ENCODE data around the gene ZNF582. TPM values are rescaled to one million over a fixed set of nuclear protein-coding genes. Genes with fewer than 3 reads are reported as not detected.
"Not testable (repeated sequence)": the region's sequence is repeated elsewhere in the genome, so short reads cannot be mapped to it uniquely, and the experiment has no call there.

Gene ZNF582
- polyA plus RNA-seq, 1 of the 3 experiments (the other 2 are of a cell fraction) = 4.5 TPM

DNA sequence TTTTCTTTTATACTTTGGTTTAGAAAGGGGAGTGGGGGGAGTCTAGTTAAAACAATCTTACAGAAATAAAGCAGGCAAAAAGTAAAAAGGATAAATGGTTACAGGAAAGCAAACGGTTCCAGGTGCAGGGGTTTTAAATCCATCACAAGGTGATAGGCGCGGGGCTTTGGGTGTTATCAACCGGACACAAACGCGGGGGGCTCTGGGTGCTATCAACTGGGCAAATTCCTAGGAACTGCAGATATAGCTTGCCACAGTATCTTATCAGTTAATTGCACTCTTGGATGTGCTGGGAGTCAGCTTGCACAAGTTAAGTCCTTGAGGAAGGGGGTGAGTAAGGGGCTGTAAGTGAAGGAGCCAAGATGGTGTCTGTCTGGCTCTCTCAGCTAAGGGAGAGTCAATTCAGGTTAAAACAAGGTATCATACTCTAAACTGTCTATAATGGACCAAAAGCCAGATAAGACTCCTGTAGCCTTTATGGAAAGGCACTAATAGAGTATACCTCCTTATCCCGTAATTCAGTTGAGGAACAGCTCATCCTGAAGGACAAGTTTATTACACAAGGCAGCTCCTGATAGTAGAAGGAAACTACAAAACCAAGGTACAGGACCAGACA, 46.1 kb downstream of the ZNF582 start (continued):
- TF ChIP-seq TEAD4 (IDR thresholded peaks at IDR 0.05; ENCODE audit: borderline replicate concordance, insufficient read depth) (no peak), FOSL2 (IDR thresholded peaks at IDR 0.05; ENCODE audit: borderline replicate concordance, low read depth) (no peak)

DNA sequence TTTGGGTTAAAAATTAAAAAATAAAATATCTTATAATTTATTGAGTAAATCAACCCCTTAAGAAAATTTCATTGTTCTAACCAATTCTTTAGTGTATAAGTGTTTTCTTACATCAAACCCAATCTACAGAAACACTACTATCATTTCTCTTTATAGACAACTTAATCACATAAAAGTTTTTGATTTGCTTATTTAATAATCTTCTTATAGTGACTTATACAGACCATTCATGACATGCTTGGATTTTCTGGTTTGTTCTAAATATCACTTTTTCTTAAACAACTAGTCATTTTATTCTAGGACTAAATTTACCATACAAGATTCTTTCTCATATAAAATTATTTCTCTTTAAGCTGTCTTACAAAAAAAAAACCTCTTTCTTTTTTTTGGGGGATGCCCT, 51.4 kb downstream of the ZNF582 start:
- no peaks in the 10 kb centered on the region for H3K36me3 ChIP-seq (replicated peaks in 1 of 2; ENCODE audit: control insufficient read depth in 1 of 2, insufficient read depth in 2 of 2, low read length in 1 of 2)
- H3K9ac ChIP-seq = no peak overlapping the region
- TF ChIP-seq FOXJ3 (CRISPR knock-in tag; IDR thresholded peaks at IDR 0.05) = no peak
- TF ChIP-seq JUND (IDR thresholded peaks at IDR 0.05) = no peak
- no peak for TF ChIP-seq USF2 (IDR thresholded peaks at IDR 0.05; ENCODE audit: borderline replicate concordance, low read depth, low read length)
- TF ChIP-seq, protein P1, sequence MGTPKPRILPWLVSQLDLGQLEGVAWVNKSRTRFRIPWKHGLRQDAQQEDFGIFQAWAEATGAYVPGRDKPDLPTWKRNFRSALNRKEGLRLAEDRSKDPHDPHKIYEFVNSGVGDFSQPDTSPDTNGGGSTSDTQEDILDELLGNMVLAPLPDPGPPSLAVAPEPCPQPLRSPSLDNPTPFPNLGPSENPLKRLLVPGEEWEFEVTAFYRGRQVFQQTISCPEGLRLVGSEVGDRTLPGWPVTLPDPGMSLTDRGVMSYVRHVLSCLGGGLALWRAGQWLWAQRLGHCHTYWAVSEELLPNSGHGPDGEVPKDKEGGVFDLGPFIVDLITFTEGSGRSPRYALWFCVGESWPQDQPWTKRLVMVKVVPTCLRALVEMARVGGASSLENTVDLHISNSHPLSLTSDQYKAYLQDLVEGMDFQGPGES (IDR thresholded peaks at IDR 0.05; ENCODE audit: low read depth, low read length) = no peak
- no peak for TF ChIP-seq TEAD4 (IDR thresholded peaks at IDR 0.05; ENCODE audit: borderline replicate concordance, insufficient read depth)
- TF ChIP-seq MEF2A (IDR thresholded peaks at IDR 0.05; ENCODE audit: borderline replicate concordance, low read depth) = no peak
- TF ChIP-seq, protein P2, sequence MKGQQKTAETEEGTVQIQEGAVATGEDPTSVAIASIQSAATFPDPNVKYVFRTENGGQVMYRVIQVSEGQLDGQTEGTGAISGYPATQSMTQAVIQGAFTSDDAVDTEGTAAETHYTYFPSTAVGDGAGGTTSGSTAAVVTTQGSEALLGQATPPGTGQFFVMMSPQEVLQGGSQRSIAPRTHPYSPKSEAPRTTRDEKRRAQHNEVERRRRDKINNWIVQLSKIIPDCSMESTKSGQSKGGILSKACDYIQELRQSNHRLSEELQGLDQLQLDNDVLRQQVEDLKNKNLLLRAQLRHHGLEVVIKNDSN (IDR thresholded peaks at IDR 0.05; ENCODE audit: borderline replicate concordance, low read depth) = no peak
- no peak for TF ChIP-seq YY1 (IDR thresholded peaks at IDR 0.05; ENCODE audit: low read depth)
- no peak for TF ChIP-seq GABPA (IDR thresholded peaks at IDR 0.05; ENCODE audit: low read depth)
- TF ChIP-seq, protein P3, sequence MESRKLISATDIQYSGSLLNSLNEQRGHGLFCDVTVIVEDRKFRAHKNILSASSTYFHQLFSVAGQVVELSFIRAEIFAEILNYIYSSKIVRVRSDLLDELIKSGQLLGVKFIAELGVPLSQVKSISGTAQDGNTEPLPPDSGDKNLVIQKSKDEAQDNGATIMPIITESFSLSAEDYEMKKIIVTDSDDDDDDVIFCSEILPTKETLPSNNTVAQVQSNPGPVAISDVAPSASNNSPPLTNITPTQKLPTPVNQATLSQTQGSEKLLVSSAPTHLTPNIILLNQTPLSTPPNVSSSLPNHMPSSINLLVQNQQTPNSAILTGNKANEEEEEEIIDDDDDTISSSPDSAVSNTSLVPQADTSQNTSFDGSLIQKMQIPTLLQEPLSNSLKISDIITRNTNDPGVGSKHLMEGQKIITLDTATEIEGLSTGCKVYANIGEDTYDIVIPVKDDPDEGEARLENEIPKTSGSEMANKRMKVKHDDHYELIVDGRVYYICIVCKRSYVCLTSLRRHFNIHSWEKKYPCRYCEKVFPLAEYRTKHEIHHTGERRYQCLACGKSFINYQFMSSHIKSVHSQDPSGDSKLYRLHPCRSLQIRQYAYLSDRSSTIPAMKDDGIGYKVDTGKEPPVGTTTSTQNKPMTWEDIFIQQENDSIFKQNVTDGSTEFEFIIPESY (IDR thresholded peaks at IDR 0.05; ENCODE audit: borderline replicate concordance, low read depth) = no peak
- TF ChIP-seq, protein P4, sequence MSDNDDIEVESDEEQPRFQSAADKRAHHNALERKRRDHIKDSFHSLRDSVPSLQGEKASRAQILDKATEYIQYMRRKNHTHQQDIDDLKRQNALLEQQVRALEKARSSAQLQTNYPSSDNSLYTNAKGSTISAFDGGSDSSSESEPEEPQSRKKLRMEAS (IDR thresholded peaks at IDR 0.05; ENCODE audit: low read depth) = no peak
- no peak for TF ChIP-seq TAF1 (IDR thresholded peaks at IDR 0.05; ENCODE audit: borderline replicate concordance, low read depth, low read length)
- TF ChIP-seq FOXM1 (IDR thresholded peaks at IDR 0.05; ENCODE audit: low read depth) = no peak
- H3K27me3 ChIP-seq (ENCODE audit: insufficient read depth) = no peaks in the 10 kb centered on the region
- no peaks in the 10 kb centered on the region for H3K4me1 ChIP-seq (ENCODE audit: control insufficient read depth in 1 of 2, insufficient read depth in 2 of 2, low read depth in 1 of 2, low read length in 1 of 2)
- CTCF ChIA-PET = interaction anchor here (1.5 kb wide), 2 partner anchors 265 to 276 kb away, joined by 3 to 5 read pairs; no protein-coding TSS in a partner anchor
- H3K4me2 ChIP-seq = no peak overlapping the region
- H3K27ac ChIP-seq (ENCODE audit: low read depth in 2 of 2, low read length in 1 of 2) = no peak overlapping the region
- no peak overlapping the region for H2AFZ ChIP-seq (ENCODE audit: low read depth)
- H3K4me3 ChIP-seq (ENCODE audit: low read depth in 2 of 2, low read length in 1 of 2) = no peak overlapping the region
- no peaks in the 10 kb centered on the region for H4K20me1 ChIP-seq (ENCODE audit: insufficient read depth)
- no peaks in the 10 kb centered on the region for H3K79me2 ChIP-seq (ENCODE audit: insufficient read depth)
- POLR2A ChIA-PET = no interaction called here
- H3K9me2 ChIP-seq = no peaks in the 10 kb centered on the region
- no peaks in the 10 kb centered on the region for H3F3A ChIP-seq (replicated peaks; ENCODE audit: insufficient read depth)
- DNase-seq = no peak
- H3K9me3 ChIP-seq = no peaks in the 10 kb centered on the region

DNA sequence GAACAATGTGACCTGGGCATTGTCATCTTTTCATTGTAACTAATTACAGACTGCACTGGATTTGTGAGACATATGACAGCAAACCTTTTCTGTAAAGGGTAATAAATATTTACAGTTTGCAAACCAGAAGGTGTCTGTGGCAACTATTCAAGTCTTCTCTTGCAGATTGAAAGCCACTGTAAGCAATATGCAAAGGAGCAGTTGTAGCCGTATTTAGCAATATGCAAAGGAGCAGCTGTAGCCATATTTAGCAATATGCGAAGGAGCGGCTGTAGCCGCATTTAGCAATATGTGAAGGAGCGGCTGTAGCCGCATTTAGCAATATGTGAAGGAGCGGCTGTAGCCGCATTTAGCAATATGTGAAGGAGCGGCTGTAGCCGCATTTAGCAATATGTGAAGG, 54.3 kb downstream of the ZNF582 start:
- H3K36me3 ChIP-seq (replicated peaks in 1 of 2; ENCODE audit: control insufficient read depth in 1 of 2, insufficient read depth in 2 of 2, low read length in 1 of 2); POLR2A ChIA-PET; H3K9me3 ChIP-seq; H3K79me2 ChIP-seq (ENCODE audit: insufficient read depth); H3K27ac ChIP-seq (ENCODE audit: low read depth in 2 of 2, low read length in 1 of 2); H3K9me2 ChIP-seq; H3K4me3 ChIP-seq (ENCODE audit: low read depth in 2 of 2, low read length in 1 of 2); H3K4me1 ChIP-seq (ENCODE audit: control insufficient read depth in 1 of 2, insufficient read depth in 2 of 2, low read depth in 1 of 2, low read length in 1 of 2); H2AFZ ChIP-seq (ENCODE audit: low read depth); DNase-seq; H3F3A ChIP-seq (replicated peaks; ENCODE audit: insufficient read depth); H3K4me2 ChIP-seq; H3K27me3 ChIP-seq (ENCODE audit: insufficient read depth); H4K20me1 ChIP-seq (ENCODE audit: insufficient read depth); H3K9ac ChIP-seq: not testable (repeated sequence)
- 89% methylated on average over 8 of the region's 10 CpGs for WGBS (ENCODE audit: low lambda C conversion rate)
- CTCF ChIA-PET = interaction anchor here (1.0 to 1.6 kb wide), 5 partner anchors 29 to 262 kb away, joined by 3 to 13 read pairs (median 3); no protein-coding TSS in a partner anchor

DNA sequence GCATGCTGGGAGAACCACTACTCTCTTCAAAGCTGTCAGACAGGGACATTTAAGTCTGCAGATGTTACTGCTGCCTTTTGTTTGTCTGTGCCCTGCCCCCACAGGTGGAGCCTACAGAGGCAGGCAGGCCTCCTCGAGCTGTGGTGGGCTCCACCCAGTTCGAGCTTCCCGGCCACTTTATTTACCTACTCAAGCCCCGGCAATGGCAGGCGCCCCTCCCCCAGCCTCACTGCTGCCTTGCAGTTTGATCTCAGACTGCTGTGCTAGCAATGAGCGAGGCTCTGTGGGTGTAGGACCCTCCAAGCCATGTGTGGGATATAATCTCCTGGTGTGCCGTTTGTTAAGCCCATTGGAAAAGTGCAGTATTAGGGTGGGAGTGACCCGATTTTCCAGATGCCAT, 56.3 kb downstream of the ZNF582 start:
- H3K9ac ChIP-seq; H3K9me3 ChIP-seq; H3K4me1 ChIP-seq (ENCODE audit: control insufficient read depth in 1 of 2, insufficient read depth in 2 of 2, low read depth in 1 of 2, low read length in 1 of 2); DNase-seq; H3K79me2 ChIP-seq (ENCODE audit: insufficient read depth); POLR2A ChIA-PET; CTCF ChIA-PET; H3K9me2 ChIP-seq; H3K4me2 ChIP-seq; H3K36me3 ChIP-seq (replicated peaks in 1 of 2; ENCODE audit: control insufficient read depth in 1 of 2, insufficient read depth in 2 of 2, low read length in 1 of 2); H4K20me1 ChIP-seq (ENCODE audit: insufficient read depth); H3K27ac ChIP-seq (ENCODE audit: low read depth in 2 of 2, low read length in 1 of 2); H3K4me3 ChIP-seq (ENCODE audit: low read depth in 2 of 2, low read length in 1 of 2); H3F3A ChIP-seq (replicated peaks; ENCODE audit: insufficient read depth); H2AFZ ChIP-seq (ENCODE audit: low read depth); H3K27me3 ChIP-seq (ENCODE audit: insufficient read depth): not testable (repeated sequence)
- WGBS (ENCODE audit: low lambda C conversion rate) = 21% methylated on average over 2 of the region's 8 CpGs
